ENCODE data around the gene GBE1.

GBE1 gene

GRCh38 chr3:81602781-81603180, 158.7 kb downstream of the GBE1 start:
- DNase-seq: no peak

GRCh38 chr3:81601707-81602305, 159.6 kb downstream of the GBE1 start:
- no peak for DNase-seq

GRCh38 chr3:81592101-81592500, 169.3 kb downstream of the GBE1 start:
- DNase-seq: no peak

GRCh38 chr3:81585937-81586336, 175.5 kb downstream of the GBE1 start:
- no peak for DNase-seq

GRCh38 chr3:81585056-81585455, 176.4 kb downstream of the GBE1 start:
- no peak for DNase-seq

GRCh38 chr3:81581966-81582599, 179.4 kb downstream of the GBE1 start:
- no peak for DNase-seq

GRCh38 chr3:81580355-81580754, 181.1 kb downstream of the GBE1 start:
- DNase-seq: no peak

GRCh38 chr3:81579744-81580143, 181.7 kb downstream of the GBE1 start:
- no peak for DNase-seq

GRCh38 chr3:81572201-81572756, 189.2 kb downstream of the GBE1 start:
- no peak for DNase-seq

GRCh38 chr3:81568378-81568777, 193.1 kb downstream of the GBE1 start:
- no peak for DNase-seq

GRCh38 chr3:81565041-81565440, 196.4 kb downstream of the GBE1 start:
- no peak for DNase-seq

GRCh38 chr3:81558106-81558505, 203.3 kb downstream of the GBE1 start:
- no peak for DNase-seq

- no peak for DNase-seq
Measured at GRCh38 chr3:81554801-81555200, 206.6 kb downstream of the GBE1 start.

GRCh38 chr3:81554388-81554787, 207.1 kb downstream of the GBE1 start:
- no peak for DNase-seq

GRCh38 chr3:81550415-81550814, 211.0 kb downstream of the GBE1 start:
- DNase-seq: no peak

- DNase-seq: no peak
Measured at GRCh38 chr3:81549831-81550230, 211.6 kb downstream of the GBE1 start.

- DNase-seq: no peak
Measured at GRCh38 chr3:81549388-81549787, 212.1 kb downstream of the GBE1 start.

- no peak for DNase-seq
Measured at GRCh38 chr3:81545572-81545971, 215.9 kb downstream of the GBE1 start.

- DNase-seq: no peak
Measured at GRCh38 chr3:81544385-81544784, 217.1 kb downstream of the GBE1 start.

GRCh38 chr3:81540787-81541186, 220.7 kb downstream of the GBE1 start:
- no peak for DNase-seq

GRCh38 chr3:81531846-81532245, 229.6 kb downstream of the GBE1 start:
- DNase-seq: no peak

GRCh38 chr3:81531263-81531662, 230.2 kb downstream of the GBE1 start:
- no peak for DNase-seq

- DNase-seq: no peak
Measured at GRCh38 chr3:81530180-81530939, 231.1 kb downstream of the GBE1 start.

GRCh38 chr3:81521855-81522254, 239.6 kb downstream of the GBE1 start:
- DNase-seq: no peak

Data from activated gamma-delta T cell (primary cell).